Gastroesophageal sphincter (tissue), 4 donors: Measurements from ENCODE around the gene GNB5. TPM values are rescaled to one million over a fixed set of nuclear protein-coding genes. Genes with fewer than 3 reads are reported as not detected.

Experiments
- ATAC-seq: fragments of 150-250 bp; one replicate; pipeline ENCODE4 v1.9.1; 2016; ENCODE audit warnings: mild to moderate bottlenecking, moderate library complexity
- H3K27ac ChIP-seq, 4 donors: fragments of 200-600 bp; sonication (generic) in 3 of 4; 1 replicate in 3 of 4; 2 replicates in 1 of 4; pipeline ENCODE4 v1.5.1; 2016 to 2019
- H3K27me3 ChIP-seq: fragments of 200-600 bp; sonication (generic); one replicate; pipeline ENCODE4 v1.5.1; 2019
- H3K36me3 ChIP-seq, 2 donors: fragments of 200-600 bp; sonication (generic); one replicate each; pipeline ENCODE4 v1.5.1; 2019; ENCODE audit warnings: control low read depth in 1 of 2
- H3K4me1 ChIP-seq, 3 donors: fragments of 200-600 bp; sonication (generic); 1 replicate in 2 of 3; 2 replicates in 1 of 3; pipeline ENCODE4 v1.5.1; 2016 to 2019; ENCODE audit warnings: control low read depth in 2 of 3
- H3K4me3 ChIP-seq, 2 donors: fragments of 200-600 bp; sonication (generic); one replicate each; pipeline ENCODE4 v1.5.1; 2019; ENCODE audit warnings: mild to moderate bottlenecking in 1 of 2, moderate library complexity in 1 of 2
- H3K9me3 ChIP-seq, 3 donors: fragments of 200-600 bp; sonication (generic); one replicate each; pipeline ENCODE4 v1.5.1; 2017 to 2019; ENCODE audit warnings: control low read depth in 2 of 3
- CTCF ChIP-seq, 4 experiments: fragments of 200-600 bp in 2 of 4; fragments of 450-650 bp in 2 of 4; sonication (generic) in 1 of 4; IDR thresholded peaks; one replicate each; pipeline ENCODE4 v1.5.1; 2017 to 2019; ENCODE audit warnings: antibody characterized with exemption in 4 of 4, mild to moderate bottlenecking in 2 of 4, moderate library complexity in 2 of 4
- EP300 ChIP-seq: sonication (generic); formaldehyde crosslinking; IDR thresholded peaks from one replicate; pipeline ENCODE4 v1.6.1; 2017; ENCODE audit warnings: antibody characterized with exemption, mild to moderate bottlenecking
- POLR2A ChIP-seq, 2 donors: fragments of 450-650 bp; IDR thresholded peaks; one replicate each; pipeline ENCODE4 v1.6.1; 2017; ENCODE audit warnings: antibody characterized with exemption in 2 of 2, mild to moderate bottlenecking in 2 of 2, moderate library complexity in 1 of 2
- POLR2AphosphoS5 ChIP-seq: sonication (generic); formaldehyde crosslinking; IDR thresholded peaks from one replicate; pipeline ENCODE4 v1.6.1; 2017; ENCODE audit warnings: antibody characterized with exemption
- WGBS, 2 donors: methylation state at CpG; one replicate each; pipeline ENCODE4 v1.1.5; 2018; ENCODE audit warnings: low coverage in 1 of 2; 5-methylcytosine and 5-hydroxymethylcytosine counted together
- total RNA-seq, 4 donors: library from RNA; depleted of rRNA; stranded (reverse); fragments of >200 nt; gene quantifications; one replicate each; pipeline ENCODE4 v1.1.0, GENCODE V29; 2016

The GNB5 gene
- total RNA-seq, 4 donors from 2014 or later, result 37.8 to 57.3 (median 47.9) TPM

- ATAC-seq, result no peak
Measured at GRCh38 chr15:52158084-52158765, 33.0 kb downstream of the GNB5 start.

GRCh38 chr15:52155878-52156277 lies 35.3 kb downstream of the GNB5 start:
- Histone ChIP-seq H3K9me3 (no peaks in the 10 kb centered on the region), H3K4me3 (no peak overlapping the region), H3K27me3 (no peaks in the 10 kb centered on the region), H3K27ac (no peak overlapping the region), H3K4me1 (no peaks in the 10 kb centered on the region), H3K36me3 (peaks cover 0 to 46% of the 10 kb centered on the region in 2 donors)
- ATAC-seq, result no peak
- WGBS, 2 donors, result 79 to 81% methylated on average over 2 of the region's 2 CpGs
- no peak for TF ChIP-seq CTCF (IDR thresholded peaks at IDR 0.05)
- no peak for TF ChIP-seq EP300

More at GRCh38 chr15:52158084-52158765, 33.0 kb downstream of the GNB5 start:
- Histone ChIP-seq H3K36me3 (peaks cover 0 to 42% of the 10 kb centered on the region in 2 donors), H3K27ac (no peak overlapping the region), H3K4me1 (no peaks in the 10 kb centered on the region), H3K9me3 (no peaks in the 10 kb centered on the region), H3K4me3 (no peak overlapping the region), H3K27me3 (no peaks in the 10 kb centered on the region)
- TF ChIP-seq POLR2AphosphoS5, result no peak
- TF ChIP-seq POLR2A (IDR thresholded peaks at IDR 0.05), result no peak
- TF ChIP-seq EP300, result no peak
- WGBS, 2 donors, result 77 to 84% methylated on average over 6 to 10 of the region's 10 CpGs

- Histone ChIP-seq H3K4me1 (no peaks in the 10 kb centered on the region), H3K27ac (no peak overlapping the region), H3K27me3 (no peaks in the 10 kb centered on the region), H3K4me3 (no peak overlapping the region), H3K36me3 (peaks cover 0 to 48% of the 10 kb centered on the region in 2 donors), H3K9me3 (no peaks in the 10 kb centered on the region)
- ATAC-seq, result no peak
- TF ChIP-seq EP300 (no peak), POLR2AphosphoS5 (no peak), CTCF (IDR thresholded peaks at IDR 0.05) (no peak), POLR2A (IDR thresholded peaks at IDR 0.05) (no peak)
- 83 to 84% methylated on average over 2 to 7 of the region's 8 CpGs for WGBS, 2 donors
Measured at GRCh38 chr15:52154896-52155865, 36.0 kb downstream of the GNB5 start.

GRCh38 chr15:52153900-52154895 lies 37.0 kb downstream of the GNB5 start:
- H3K27me3 ChIP-seq, result no peaks in the 10 kb centered on the region
- peaks cover 0 to 48% of the 10 kb centered on the region in 2 donors for H3K36me3 ChIP-seq
- 83 to 89% methylated on average over 2 to 6 of the region's 12 CpGs for WGBS, 2 donors
- TF ChIP-seq POLR2AphosphoS5, result no peak
- no peak for TF ChIP-seq EP300
- TF ChIP-seq CTCF (IDR thresholded peaks at IDR 0.05), result no peak
- no peak for TF ChIP-seq POLR2A (IDR thresholded peaks at IDR 0.05)
- H3K4me3 ChIP-seq, result no peak overlapping the region
- H3K27ac ChIP-seq, result no peak overlapping the region
- ATAC-seq, result no peak
- no peaks in the 10 kb centered on the region for H3K4me1 ChIP-seq
- no peaks in the 10 kb centered on the region for H3K9me3 ChIP-seq

GRCh38 chr15:52151353-52151752 lies 39.8 kb downstream of the GNB5 start:
- TF ChIP-seq POLR2AphosphoS5 (no peak), EP300 (no peak), POLR2A (IDR thresholded peaks at IDR 0.05) (no peak), CTCF (IDR thresholded peaks at IDR 0.05) (no peak)
- H3K4me3 ChIP-seq, result no peak overlapping the region
- no peaks in the 10 kb centered on the region for H3K4me1 ChIP-seq
- no peaks in the 10 kb centered on the region for H3K9me3 ChIP-seq
- no peaks in the 10 kb centered on the region for H3K27me3 ChIP-seq
- ATAC-seq, result no peak
- H3K27ac ChIP-seq, result no peak overlapping the region
- 100% methylated on average over 1 to 2 of the region's 4 CpGs for WGBS, 2 donors
- peaks cover 0 to 70% of the 10 kb centered on the region in 2 donors for H3K36me3 ChIP-seq
